Raji (cell line): ENCODE data around the gene NELL1.

Source experiments
- POLR2A ChIP-seq: IDR thresholded peaks from 2 replicates; pipeline ENCODE4 v1.6.1; 2011; ENCODE audit warnings: low read depth, low read length, control low read depth; ENCODE audit not compliant: insufficient read depth

NELL1 gene

DNA sequence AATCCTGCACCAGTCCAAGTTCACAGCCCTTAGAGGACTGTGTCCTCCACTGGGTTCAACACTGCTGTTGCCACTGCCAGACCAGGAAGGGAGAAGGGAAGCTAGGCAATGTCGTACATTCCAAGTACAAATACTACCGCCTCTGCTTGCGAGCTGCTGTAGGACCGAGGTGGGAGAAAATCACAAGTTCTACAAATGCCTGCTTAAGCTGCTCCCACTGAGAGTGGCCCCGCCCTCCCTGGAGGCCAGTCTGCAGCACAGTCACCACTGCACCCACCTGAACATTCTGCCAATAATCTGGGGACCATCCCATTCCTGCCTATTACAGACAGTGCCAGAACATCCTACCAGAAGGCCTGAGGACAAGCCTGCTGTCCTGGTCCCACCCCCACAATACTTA is 816.0 kb downstream of the NELL1 start:
- TF ChIP-seq POLR2A = no peak

DNA sequence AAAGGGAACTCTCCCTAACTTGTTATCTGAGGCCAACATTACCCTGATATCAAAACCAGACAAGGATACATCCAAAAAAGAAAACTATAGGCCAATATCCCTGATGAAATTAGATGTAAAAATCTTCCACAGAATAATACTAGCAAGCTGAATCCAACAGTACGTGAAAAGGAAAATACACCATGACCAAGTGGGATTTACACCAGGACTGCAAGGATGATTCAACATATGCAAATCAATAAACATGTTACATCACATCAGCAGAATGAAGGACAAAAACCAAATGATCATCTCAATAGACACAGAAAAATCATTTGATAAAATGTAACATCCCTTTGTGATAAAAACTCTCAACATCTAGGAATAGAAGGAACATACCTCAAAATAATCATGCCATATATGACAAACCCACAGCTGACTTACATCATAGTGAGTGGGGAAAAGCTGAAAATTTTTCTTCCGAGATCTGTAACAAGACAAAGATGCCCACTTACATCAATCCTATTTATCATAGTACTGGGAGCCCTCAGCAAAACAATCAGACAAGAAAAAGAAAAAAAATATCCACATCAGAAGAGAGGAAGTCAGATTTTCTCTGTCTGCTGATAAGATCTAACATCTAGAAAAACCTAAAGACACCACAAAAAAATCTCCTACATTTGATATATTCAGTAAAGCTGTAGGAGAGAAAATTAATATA is 820.2 kb downstream of the NELL1 start:
- no peak for TF ChIP-seq POLR2A

DNA sequence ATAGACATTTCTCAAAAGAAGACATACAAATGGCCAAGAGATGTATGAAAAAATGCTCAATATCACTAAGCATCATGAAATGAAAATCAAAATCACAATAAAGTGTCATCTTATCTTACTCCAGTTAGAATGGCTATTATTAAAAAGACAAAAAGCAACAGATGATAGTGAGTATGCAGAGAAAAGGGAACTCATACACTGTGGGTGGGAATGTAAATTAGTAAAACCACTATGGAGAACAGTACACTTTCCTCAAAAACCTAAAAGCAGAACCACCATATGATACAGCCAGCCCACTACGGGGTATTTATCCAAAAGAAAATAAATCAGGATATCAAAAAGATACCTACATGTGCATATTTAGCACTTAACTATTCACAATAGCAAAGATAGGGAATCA is 823.5 kb downstream of the NELL1 start:
- no peak for TF ChIP-seq POLR2A

DNA sequence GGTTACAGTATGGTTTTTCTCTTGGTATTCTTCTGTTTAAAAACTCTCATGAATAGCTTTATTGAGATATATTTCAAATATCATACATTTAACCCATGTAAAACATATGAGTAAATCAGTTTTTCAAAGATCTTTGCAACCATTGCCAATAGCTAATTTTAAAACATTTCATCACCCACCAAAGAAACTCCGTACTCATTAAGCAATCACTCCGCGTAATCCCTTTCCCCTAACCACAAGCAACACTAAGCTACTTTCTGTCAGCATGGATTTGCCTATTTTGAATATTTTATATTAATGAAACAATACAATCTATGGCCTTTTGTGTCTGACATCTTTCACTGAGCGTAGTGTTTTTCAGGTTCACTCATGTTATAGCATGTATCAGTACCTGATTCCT is 825.6 kb downstream of the NELL1 start:
- no peak for TF ChIP-seq POLR2A

DNA sequence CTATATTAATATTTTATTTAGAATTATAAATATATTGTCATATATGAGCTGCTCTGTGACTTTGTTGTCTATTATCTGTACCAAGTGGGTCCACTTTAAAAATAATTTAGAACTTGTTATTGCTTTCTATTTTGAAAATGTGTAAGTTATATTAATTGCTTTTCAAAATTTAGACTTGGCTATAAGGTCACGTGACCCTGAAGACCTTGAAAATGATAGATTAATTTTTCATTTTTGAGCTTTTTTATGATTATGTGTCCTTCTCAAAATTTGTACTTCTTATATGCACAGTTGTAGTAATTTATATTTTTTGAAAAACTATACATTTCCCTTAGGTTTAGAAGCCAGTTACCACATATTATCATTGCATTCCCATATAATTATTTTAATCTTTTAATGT is 826.5 kb downstream of the NELL1 start:
- TF ChIP-seq POLR2A = no peak

DNA sequence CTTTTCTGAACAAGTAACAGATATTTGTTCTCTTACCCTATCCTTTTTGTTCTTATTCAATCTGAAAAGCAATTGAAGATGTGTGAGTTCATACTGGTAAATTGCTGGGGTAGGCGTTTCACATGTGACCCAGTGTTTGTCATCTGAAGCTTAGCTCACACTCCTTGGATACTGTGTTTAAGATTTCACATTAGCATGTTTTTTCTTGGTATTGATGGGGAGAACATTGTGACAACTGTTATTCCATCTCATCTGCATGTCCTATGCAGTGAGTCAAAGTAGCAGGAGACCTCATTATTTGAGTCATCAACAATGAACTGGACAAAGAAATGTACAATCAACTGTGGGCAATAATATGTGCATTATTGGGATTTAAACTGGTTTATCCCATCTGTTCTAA is 831.9 kb downstream of the NELL1 start:
- no peak for TF ChIP-seq POLR2A

DNA sequence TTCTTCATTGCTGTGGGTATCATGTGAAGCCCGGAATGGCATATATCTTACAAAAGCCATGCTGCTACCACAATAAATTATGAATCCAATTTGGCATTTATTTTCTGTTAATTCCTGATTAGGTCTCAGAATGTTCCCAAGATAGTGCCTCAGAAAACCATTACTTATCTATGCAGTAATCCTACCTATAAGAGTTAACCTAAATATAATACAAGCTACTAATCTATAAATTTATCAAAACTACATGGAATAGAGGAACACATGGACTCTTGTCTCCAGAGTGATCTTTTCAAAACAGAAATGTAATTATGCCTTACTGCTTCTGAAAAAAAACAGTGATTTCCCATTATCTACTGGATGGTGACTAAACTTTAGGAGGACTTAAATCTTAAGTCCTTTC is 835.7 kb downstream of the NELL1 start:
- TF ChIP-seq POLR2A = no peak

DNA sequence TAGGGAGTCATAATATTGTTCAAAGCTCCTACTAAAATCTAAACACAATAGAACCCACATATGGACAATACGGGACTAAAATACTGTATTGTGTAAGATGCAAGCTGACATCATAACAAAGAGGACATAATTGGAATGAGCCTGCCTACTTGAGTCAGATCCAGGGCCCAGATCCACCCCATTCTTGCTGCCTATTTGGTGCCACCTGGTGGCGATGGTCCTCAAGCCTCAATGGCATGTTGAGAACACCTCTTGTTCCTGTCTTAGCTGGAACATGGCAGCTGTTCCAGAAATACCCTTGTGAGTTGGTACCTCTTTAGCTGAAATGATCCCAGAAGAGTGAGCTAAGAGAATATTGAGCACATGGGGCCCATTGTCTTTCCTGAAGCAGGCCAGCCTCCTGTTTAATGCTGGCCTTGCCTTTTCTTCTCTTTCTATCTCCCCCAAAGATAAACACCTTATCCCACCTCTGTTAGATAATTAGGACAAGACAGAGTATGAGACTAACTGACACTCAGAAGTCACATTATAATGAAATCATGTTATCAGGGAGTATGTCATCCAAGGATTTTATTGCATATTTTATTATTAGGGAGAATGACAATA is 842.6 kb downstream of the NELL1 start:
- TF ChIP-seq POLR2A = no peak

DNA sequence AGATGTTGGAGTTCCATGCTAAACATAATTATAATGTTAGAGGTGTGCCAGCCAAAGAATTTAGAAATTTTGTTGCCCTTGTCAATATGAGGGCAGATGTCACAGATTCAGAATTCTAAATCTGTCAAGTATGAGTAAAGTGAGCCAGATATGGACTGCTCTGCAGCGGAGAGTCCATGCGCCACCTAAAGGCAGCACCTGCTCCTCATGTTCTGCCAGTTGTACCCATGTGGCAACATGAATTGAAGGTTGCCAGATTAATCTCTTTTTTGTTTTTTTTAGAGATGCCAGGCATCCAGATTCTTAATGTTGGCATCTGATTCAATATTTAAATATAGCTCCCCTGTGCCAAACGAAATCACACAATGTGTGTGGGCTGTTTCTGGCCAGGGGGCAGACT is 844.9 kb downstream of the NELL1 start:
- TF ChIP-seq POLR2A = no peak

DNA sequence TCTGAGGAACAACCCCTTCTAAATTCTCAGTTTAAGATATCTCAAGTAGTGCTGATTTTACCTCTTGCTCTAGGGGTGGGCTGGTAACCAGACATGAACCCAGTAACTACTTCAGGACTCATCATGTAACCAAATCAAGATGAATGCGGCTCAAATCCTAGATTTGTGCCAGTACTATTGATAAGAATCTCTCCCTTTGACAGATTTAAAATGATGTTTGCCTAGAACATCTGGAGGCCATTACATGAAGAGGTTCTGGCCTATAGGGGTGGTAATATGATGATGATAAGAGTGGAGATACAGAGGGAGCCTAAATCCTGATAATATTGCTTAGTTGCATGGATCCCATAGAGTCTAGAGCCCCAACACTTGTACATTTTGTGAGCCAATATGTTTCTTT is 850.9 kb downstream of the NELL1 start:
- TF ChIP-seq POLR2A = no peak

DNA sequence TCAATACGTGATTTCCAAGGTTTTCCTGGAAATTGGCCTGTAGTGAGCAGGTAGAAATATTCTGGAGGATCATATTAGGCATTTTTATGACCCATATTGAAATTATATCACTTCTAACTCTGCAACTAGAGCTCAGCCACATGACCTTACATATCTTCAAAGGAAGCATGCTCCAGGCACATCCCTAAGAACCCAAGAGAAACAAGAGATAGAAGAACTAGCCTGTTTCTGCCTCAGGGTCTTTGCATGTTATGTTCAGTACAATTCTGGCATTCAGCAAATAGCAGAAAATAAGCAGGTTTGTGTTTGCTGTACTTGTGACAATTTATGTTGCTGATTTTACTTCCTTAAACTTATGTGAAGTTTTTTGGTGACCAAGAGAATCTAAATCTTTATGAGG is 859.8 kb downstream of the NELL1 start:
- no peak for TF ChIP-seq POLR2A

DNA sequence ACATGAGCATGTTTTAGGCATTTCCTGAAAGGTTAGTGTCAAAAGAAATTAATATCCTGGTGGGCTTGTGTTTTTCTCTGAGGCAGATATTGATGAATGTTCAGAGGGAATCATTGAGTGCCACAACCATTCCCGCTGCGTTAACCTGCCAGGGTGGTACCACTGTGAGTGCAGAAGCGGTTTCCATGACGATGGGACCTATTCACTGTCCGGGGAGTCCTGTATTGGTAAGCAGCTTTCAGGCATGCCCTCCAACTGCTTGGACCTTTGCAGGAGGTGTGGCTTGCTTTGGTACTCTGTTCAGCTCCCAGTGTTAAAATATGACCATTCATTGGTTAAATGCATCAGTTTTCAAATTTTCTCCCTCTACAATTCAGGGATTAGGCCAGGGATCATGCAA is 864.9 kb downstream of the NELL1 start:
- TF ChIP-seq POLR2A = no peak

DNA sequence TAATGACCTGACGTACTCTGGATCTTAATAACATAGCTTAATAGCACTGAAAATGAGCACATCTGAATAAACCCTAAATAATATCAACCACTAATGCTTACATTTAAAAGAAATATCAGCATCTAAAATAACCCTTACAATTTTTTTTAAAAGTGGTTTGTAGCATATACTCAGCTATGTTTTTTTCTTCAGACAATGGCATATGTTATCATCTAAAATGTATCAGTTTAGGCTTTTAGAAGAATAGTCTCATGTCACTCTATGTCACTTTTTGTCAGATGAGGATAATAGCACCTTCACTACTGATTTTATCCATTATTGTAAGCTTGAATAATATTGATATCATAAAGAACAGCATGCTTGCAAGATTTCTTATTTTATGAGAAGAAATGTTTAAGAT is 868.6 kb downstream of the NELL1 start:
- TF ChIP-seq POLR2A = no peak

DNA sequence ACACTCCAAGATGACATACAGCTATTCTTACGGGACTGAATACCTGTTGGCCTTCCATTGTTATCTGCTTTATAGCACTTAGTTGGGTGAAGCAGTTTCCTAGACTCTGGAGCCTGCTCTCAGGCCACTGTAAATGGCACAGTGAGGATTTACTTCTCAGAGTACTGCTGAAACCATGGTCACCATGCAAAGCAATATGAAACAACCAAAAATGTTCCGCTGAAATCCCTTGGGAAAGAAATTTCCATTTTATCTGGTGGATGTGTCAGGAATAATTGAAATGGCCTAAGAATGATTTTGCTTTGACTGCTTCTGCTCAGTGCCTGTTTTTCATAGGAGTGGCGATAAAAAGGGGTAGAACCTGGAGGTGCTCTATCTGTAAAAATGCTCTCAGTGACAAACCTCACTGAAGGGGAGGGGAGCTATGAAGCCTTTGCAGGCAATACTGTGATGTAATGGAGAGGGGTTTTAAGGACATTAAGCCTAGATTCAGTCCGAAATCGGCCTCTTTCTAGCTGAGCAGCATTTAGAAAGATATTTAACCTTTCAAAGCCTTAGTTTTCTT is 871.9 kb downstream of the NELL1 start:
- TF ChIP-seq POLR2A = no peak

DNA sequence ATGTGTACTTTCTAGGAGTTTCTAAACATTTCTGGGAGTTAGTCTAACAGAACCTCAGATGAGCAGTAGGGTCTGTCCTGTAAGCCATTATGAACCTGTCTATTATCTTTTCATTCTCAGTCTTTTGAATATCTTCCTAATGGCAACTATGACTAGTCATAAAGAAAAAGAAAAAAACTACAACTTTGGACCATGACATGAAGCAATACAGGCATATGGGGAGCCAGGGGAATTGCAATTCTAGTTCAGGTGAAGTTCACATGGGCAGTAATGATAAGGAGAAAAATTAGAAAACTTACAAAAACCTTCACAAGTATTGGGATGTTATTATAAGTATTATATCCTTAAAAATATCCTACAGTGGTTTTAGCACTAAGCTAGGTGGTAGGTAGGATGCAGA is 874.5 kb downstream of the NELL1 start:
- TF ChIP-seq POLR2A = no peak

DNA sequence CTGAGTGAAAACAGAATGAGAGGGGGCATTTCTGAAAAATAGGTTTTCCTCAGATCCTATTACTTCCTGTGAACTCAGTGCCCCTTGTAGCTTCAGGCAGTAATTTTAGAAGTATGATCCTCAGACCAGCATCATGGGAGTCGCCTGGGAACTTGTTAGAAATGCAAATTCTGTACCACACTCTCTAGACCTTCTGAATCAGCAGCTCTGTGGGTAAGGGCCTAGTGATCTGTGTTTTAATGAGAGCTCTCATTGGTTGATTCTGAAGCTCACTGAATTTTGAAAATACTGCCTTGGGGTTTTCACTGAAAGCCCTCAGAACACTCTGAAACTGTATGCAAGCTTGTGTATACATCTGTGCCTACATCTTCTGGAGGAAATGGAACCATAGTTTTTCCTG is 876.3 kb downstream of the NELL1 start:
- no peak for TF ChIP-seq POLR2A

DNA sequence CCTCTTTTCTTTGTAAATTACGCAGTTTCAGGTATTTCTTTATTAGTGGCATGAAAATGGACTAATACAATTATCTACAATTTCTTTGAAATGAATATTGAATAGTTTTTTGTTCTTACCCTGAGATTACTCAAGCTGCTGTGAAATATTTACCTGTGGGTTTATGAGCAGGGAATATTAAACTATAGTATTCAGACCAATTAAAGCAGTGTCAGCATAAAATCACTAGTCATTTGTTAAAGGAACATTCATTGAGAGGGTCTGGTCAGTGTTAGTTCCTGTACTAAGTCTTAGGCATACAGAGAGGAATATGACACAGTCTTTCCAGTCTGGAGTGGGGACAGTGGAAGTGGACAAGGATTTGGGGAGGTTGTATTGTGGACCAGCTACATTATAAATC is 877.3 kb downstream of the NELL1 start:
- no peak for TF ChIP-seq POLR2A
